HG03025 (cell line): ENCODE data around the gene PDILT.

Experiments used
- ATAC-seq: cut with Tn5 transposase; IDR thresholded peaks from one replicate; pipeline ENCODE4 v1.9.1; 2021; ENCODE audit warnings: mild to moderate bottlenecking, moderate library complexity; ENCODE audit not compliant: unreplicated experiment, low FRiP score

The PDILT gene

GRCh38 chr16:20369452-20370054 is 35.0 kb downstream of the PDILT start:
- ATAC-seq = no peak

- no peak for ATAC-seq
Measured at GRCh38 chr16:20364051-20364450, 40.5 kb downstream of the PDILT start.

- no peak for ATAC-seq
Measured at GRCh38 chr16:20363191-20363590, 41.3 kb downstream of the PDILT start.

- no peak for ATAC-seq
Measured at GRCh38 chr16:20359997-20360396, 44.5 kb downstream of the PDILT start.

- no peak for ATAC-seq
Measured at GRCh38 chr16:20355114-20355782, 49.3 kb downstream of the PDILT start.

GRCh38 chr16:20353379-20353778 is 51.2 kb downstream of the PDILT start:
- no peak for ATAC-seq

GRCh38 chr16:20352615-20353014 is 51.9 kb downstream of the PDILT start, which contains the start of gene UMOD:
TSS of gene UMOD (minus strand) at chr16:20352715. CDS start at chr16:20350737, 1,978 bp downstream.
- no peak for ATAC-seq

GRCh38 chr16:20349615-20350014 is 54.9 kb downstream of the PDILT start:
- no peak for ATAC-seq

GRCh38 chr16:20348365-20349185 is 56.0 kb downstream of the PDILT start:
- no peak for ATAC-seq

- no peak for ATAC-seq
Measured at GRCh38 chr16:20347666-20348364, 56.7 kb downstream of the PDILT start.

- ATAC-seq = no peak
Measured at GRCh38 chr16:20344611-20345010, 59.9 kb downstream of the PDILT start.

- no peak for ATAC-seq
Measured at GRCh38 chr16:20339744-20340143, 64.8 kb downstream of the PDILT start.

GRCh38 chr16:20336955-20337354 is 67.6 kb downstream of the PDILT start:
- ATAC-seq = no peak

- no peak for ATAC-seq
Measured at GRCh38 chr16:20334396-20334795, 70.1 kb downstream of the PDILT start.

- ATAC-seq = no peak
Measured at GRCh38 chr16:20333120-20333519, 71.4 kb downstream of the PDILT start.

- ATAC-seq = no peak
Measured at GRCh38 chr16:20332411-20332810, 72.1 kb downstream of the PDILT start.

GRCh38 chr16:20331635-20332034 is 72.9 kb downstream of the PDILT start:
- ATAC-seq = no peak

GRCh38 chr16:20329392-20330138 is 75.0 kb downstream of the PDILT start:
- no peak for ATAC-seq

- ATAC-seq = no peak
Measured at GRCh38 chr16:20327444-20328041, 77.0 kb downstream of the PDILT start, which contains the start of gene GP2. TSS of gene GP2 (minus strand) at chr16:20327513. CDS start at chr16:20326431, 1,082 bp downstream.

GRCh38 chr16:20326321-20326720 is 78.2 kb downstream of the PDILT start:
- ATAC-seq = no peak
